Hepatocyte (in vitro differentiated cells): ENCODE measurements around the gene RAB32. TPM values are rescaled to one million over a fixed set of nuclear protein-coding genes. Genes with fewer than 3 reads are reported as not detected.
A peak's percentile ranks its signal among the peaks of the same experiment; 100 is the strongest.

Experiments
- DNase-seq: peaks from one replicate; pipeline ENCODE4 v3.0.0-alpha.2; 2016; ENCODE audit warnings: low spot score
- H2AFZ ChIP-seq: fragments of 200-600 bp; sonication (generic); 2 replicates; pipeline ENCODE4 v1.6.0; 2016; ENCODE audit warnings: antibody characterized with exemption, mild to moderate bottlenecking
- H3K27ac ChIP-seq: fragments of 200-600 bp; sonication (generic); 2 replicates; pipeline ENCODE4 v1.5.1; 2016; ENCODE audit warnings: mild to moderate bottlenecking
- H3K27me3 ChIP-seq: fragments of 200-600 bp; sonication (generic); 2 replicates; pipeline ENCODE4 v1.6.1; 2016
- H3K36me3 ChIP-seq: fragments of 200-600 bp; sonication (generic); replicated peaks from 2 replicates; pipeline ENCODE4 v1.5.1; 2016; ENCODE audit warnings: low read depth; ENCODE audit not compliant: insufficient read depth
- H3K4me1 ChIP-seq: fragments of 200-600 bp; sonication (generic); 2 replicates; pipeline ENCODE4 v1.5.1; 2016; ENCODE audit warnings: mild to moderate bottlenecking, moderate library complexity; ENCODE audit not compliant: insufficient read depth
- H3K4me2 ChIP-seq: fragments of 200-600 bp; sonication (generic); 2 replicates; pipeline ENCODE4 v1.6.0; 2016
- H3K4me3 ChIP-seq: fragments of 200-600 bp; sonication (generic); 2 replicates; pipeline ENCODE4 v1.5.1; 2016; ENCODE audit warnings: mild to moderate bottlenecking
- H3K79me2 ChIP-seq: fragments of 200-600 bp; sonication (generic); 2 replicates; pipeline ENCODE4 v1.6.0; 2017; ENCODE audit warnings: mild to moderate bottlenecking
- H3K9me2 ChIP-seq: fragments of 200-600 bp; sonication (generic); replicated peaks from 2 replicates; pipeline ENCODE4 v1.6.0; 2017; ENCODE audit warnings: mild to moderate bottlenecking; ENCODE audit not compliant: insufficient read depth
- H3K9me3 ChIP-seq: fragments of 200-600 bp; sonication (generic); 2 replicates; pipeline ENCODE4 v1.5.1; 2016; ENCODE audit warnings: low read depth, mild to moderate bottlenecking
- H4K20me1 ChIP-seq: fragments of 200-600 bp; sonication (generic); 2 replicates; pipeline ENCODE4 v1.6.0; 2016; ENCODE audit warnings: mild to moderate bottlenecking; ENCODE audit not compliant: insufficient read depth, poor library complexity, severe bottlenecking
- CTCF ChIP-seq: fragments of 200-600 bp; sonication (generic); IDR thresholded peaks from 2 replicates; pipeline ENCODE4 v1.5.1; 2016; ENCODE audit warnings: antibody characterized with exemption, mild to moderate bottlenecking; ENCODE audit not compliant: poor library complexity
- EZH2 ChIP-seq: fragments of 200-600 bp; sonication (generic); IDR thresholded peaks from 2 replicates; pipeline ENCODE4 v1.6.1; 2016; ENCODE audit warnings: antibody characterized with exemption, mild to moderate bottlenecking, borderline replicate concordance
- EZH2phosphoT487 ChIP-seq: fragments of 200-600 bp; sonication (generic); IDR thresholded peaks from one replicate; pipeline ENCODE4 v1.6.1; 2018; ENCODE audit warnings: antibody characterized with exemption, mild to moderate bottlenecking, low read depth, moderate library complexity; ENCODE audit not compliant: unreplicated experiment, severe bottlenecking
- WGBS: methylation state at CpG from one replicate; pipeline ENCODE4 v1.1.6; 2016; ENCODE audit warnings: low lambda C conversion rate; ENCODE audit errors: missing lambda C conversion rate; 5-methylcytosine and 5-hydroxymethylcytosine counted together
- polyA plus RNA-seq: library from polyadenylated mRNA; unstranded; fragments of >200 nt; fragmentation: Nextera tagmentation; extraction: Ambion mirVana; gene quantifications from 2 replicates; pipeline ENCODE4 v1.2.1, GENCODE V29; 2016
- total RNA-seq: library from RNA; depleted of rRNA; stranded (reverse); fragments of >200 nt; gene quantifications from 2 replicates; pipeline ENCODE4 v1.2.3, GENCODE V29; 2014

The RAB32 gene
- total and polyA plus RNA-seq, 2 experiments from 2014 or later: 100 to 121 TPM

GRCh38 chr6:146581968-146582367, 38.3 kb downstream of the RAB32 start:
- Histone ChIP-seq H3K27ac (no peak overlapping the region), H2AFZ (no peak overlapping the region), H3K9me3 (no peaks in the 10 kb centered on the region), H3K4me3 (no peak overlapping the region), H3K36me3 (no peaks in the 10 kb centered on the region), H4K20me1 (no peaks in the 10 kb centered on the region), H3K4me2 (no peak overlapping the region), H3K27me3 (no peaks in the 10 kb centered on the region), H3K9me2 (no peaks in the 10 kb centered on the region), H3K79me2 (no peaks in the 10 kb centered on the region), H3K4me1 (no peaks in the 10 kb centered on the region)
- TF ChIP-seq CTCF: no peak
- no peak for TF ChIP-seq EZH2phosphoT487
- no peak for TF ChIP-seq EZH2
- no peak for DNase-seq
- WGBS: 96% methylated on average over 1 of the region's 1 CpG

- Histone ChIP-seq H3K9me2 (no peaks in the 10 kb centered on the region), H3K27me3 (no peaks in the 10 kb centered on the region), H2AFZ (no peak overlapping the region), H3K36me3 (no peaks in the 10 kb centered on the region), H3K79me2 (no peaks in the 10 kb centered on the region), H3K9me3 (no peaks in the 10 kb centered on the region), H3K27ac (no peak overlapping the region), H4K20me1 (no peaks in the 10 kb centered on the region), H3K4me2 (no peak overlapping the region), H3K4me3 (no peak overlapping the region), H3K4me1 (no peaks in the 10 kb centered on the region)
- TF ChIP-seq EZH2phosphoT487: no peak
- TF ChIP-seq CTCF: no peak
- TF ChIP-seq EZH2: no peak
- DNase-seq: peak; percentile 41
- WGBS: 83% methylated on average over 5 of the region's 5 CpGs
Observed at GRCh38 chr6:146582857-146583256, 39.2 kb downstream of the RAB32 start.

GRCh38 chr6:146583966-146584365, 40.3 kb downstream of the RAB32 start:
- no peaks in the 10 kb centered on the region for H4K20me1 ChIP-seq
- H3K4me1 ChIP-seq: no peaks in the 10 kb centered on the region
- no peaks in the 10 kb centered on the region for H3K79me2 ChIP-seq
- no peaks in the 10 kb centered on the region for H3K27me3 ChIP-seq
- H3K4me3 ChIP-seq: no peak overlapping the region
- no peaks in the 10 kb centered on the region for H3K36me3 ChIP-seq
- no peaks in the 10 kb centered on the region for H3K9me3 ChIP-seq
- H3K4me2 ChIP-seq: no peak overlapping the region
- TF ChIP-seq CTCF (no peak), EZH2 (no peak), EZH2phosphoT487 (no peak)
- no peak for DNase-seq
- H3K9me2 ChIP-seq: no peaks in the 10 kb centered on the region
- H3K27ac ChIP-seq: no peak overlapping the region
- 73% methylated on average over 1 of the region's 1 CpG for WGBS
- no peak overlapping the region for H2AFZ ChIP-seq

GRCh38 chr6:146587459-146587858, 43.8 kb downstream of the RAB32 start:
- Histone ChIP-seq H3K9me2 (no peaks in the 10 kb centered on the region), H3K9me3 (no peaks in the 10 kb centered on the region), H4K20me1 (no peaks in the 10 kb centered on the region), H3K36me3 (no peaks in the 10 kb centered on the region), H3K4me3 (no peak overlapping the region), H3K79me2 (no peaks in the 10 kb centered on the region), H3K4me1 (no peaks in the 10 kb centered on the region), H2AFZ (no peak overlapping the region), H3K27ac (no peak overlapping the region), H3K4me2 (no peak overlapping the region), H3K27me3 (no peaks in the 10 kb centered on the region)
- no peak for TF ChIP-seq CTCF
- no peak for TF ChIP-seq EZH2phosphoT487
- no peak for TF ChIP-seq EZH2
- no peak for DNase-seq
- WGBS: 0% methylated on average over 1 of the region's 1 CpG
